HG03571 (cell line): Measurements from ENCODE around the gene THRA.
"Not testable (repeated sequence)": the region's sequence is repeated elsewhere in the genome, so short reads cannot be mapped to it uniquely, and the experiment has no call there.

Experiments
- ATAC-seq: cut with Tn5 transposase; IDR thresholded peaks from one replicate; pipeline ENCODE4 v1.9.1; 2021; ENCODE audit not compliant: unreplicated experiment

Gene THRA

DNA sequence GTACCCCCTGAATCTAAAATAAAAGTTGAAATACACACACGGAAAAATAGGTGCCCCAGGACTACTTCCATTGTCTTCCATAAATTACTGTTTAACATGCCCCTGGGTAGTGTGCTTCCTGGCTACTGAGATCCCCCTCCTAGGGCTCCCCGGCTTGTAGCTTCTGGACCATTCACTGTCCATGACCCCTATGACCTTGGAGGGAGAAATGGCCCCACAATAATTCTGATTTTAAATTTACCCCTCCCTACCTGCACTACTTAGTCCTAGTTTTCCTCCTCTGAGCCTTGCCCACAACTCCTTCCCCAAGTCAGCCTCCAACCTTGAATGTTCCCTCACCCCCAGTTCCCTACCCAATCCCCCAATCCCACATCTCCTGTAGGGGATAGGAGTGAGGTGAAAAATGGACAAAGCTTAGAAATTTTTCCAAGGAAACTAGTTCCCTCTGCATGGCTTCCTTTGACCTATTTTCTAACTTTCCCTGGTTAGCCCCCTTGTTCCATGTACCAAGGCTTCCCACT lies 49.5 kb downstream of the THRA start:
- ATAC-seq, result no peak

DNA sequence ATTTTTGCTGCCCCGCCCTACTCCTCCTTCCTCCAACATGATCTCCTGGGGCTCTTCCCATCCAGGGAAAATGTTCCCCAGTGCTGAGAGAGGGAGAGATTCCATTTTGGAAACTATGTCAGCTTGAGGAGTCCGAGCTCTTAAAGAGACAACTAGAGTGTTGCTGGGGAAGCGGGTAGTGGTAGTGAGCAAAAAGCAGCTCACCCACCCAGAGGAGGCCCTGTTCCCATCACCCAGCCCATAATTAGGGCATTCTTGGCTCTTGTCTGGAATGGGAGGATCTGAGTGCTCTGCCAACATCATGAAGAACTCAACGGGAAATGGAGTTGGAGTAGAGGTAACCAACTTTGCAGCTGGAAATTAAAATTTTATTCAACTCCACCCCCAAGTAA lies 49.9 kb downstream of the THRA start:
- no peak for ATAC-seq

DNA sequence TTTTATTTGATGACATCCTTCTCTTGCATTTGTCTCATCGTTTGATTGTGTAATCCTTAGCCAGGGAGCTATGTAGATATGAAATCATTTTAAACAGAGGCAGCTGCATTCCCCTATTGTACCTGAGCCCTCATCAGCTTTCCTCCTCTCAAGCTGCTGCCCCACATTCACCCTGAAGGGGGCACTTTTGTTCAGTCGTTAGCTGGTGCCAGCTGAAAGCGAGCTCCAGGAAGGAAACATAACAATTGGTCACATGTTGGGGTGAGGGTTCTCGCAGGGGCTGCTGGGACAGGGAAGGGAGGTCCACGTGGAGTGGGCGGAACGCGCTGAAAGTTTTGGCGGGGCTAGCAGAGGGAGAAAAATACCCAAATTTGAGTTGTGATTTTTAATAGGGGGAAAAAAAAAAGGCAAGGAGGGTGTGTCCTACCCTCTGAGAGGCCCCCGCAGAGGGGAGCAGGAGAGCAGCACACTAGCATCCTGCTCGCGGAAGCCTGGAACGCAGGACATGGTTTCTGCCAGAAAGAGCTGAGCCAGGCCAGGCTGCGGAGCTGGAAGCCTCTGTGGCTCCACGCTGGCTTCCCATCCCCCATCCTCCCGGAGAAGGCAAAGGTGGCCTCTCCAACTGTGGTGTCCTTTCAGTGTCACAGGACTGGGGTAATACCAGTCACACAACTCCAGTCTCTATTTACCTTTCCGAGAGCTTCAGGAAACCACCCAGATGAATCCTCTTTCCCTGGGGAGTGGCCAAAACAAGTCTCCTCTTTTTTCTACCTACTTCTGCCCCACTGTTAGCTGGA lies 50.5 kb downstream of the THRA start:
- ATAC-seq, result peak; percentile 77

DNA sequence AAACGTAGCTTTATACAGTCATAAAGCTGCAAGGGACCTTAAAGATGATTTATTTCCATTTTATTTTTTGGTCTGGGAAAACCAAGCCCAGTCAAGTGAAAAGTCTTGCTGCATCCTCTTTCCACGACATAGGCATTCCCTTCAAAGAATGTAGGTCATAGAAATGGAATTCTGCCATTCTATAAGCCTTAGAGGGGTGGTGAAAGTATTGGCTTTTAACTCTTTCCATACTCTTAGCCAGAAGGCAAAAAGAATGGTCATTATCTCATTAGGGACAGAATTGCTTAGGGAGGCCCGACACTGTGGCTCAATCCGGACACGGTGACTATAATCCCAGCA lies 51.1 kb downstream of the THRA start:
- ATAC-seq, result no peak

DNA sequence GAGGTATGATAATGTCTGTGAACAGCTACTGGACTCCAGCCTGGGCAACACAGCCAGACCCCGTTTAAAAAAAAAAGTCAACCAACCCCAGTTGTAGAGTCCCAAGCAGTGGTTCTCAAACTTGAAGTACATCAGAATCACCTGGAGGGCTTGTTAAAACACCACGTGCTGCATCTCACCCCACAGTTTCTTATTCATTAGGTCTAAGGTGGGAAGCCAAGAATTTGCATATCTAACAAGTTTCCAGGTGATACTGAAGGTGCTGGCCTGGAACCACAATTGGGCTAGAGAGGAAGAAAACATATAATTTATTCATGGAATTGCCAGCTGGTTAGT lies 52.3 kb downstream of the THRA start:
- ATAC-seq, result no peak

DNA sequence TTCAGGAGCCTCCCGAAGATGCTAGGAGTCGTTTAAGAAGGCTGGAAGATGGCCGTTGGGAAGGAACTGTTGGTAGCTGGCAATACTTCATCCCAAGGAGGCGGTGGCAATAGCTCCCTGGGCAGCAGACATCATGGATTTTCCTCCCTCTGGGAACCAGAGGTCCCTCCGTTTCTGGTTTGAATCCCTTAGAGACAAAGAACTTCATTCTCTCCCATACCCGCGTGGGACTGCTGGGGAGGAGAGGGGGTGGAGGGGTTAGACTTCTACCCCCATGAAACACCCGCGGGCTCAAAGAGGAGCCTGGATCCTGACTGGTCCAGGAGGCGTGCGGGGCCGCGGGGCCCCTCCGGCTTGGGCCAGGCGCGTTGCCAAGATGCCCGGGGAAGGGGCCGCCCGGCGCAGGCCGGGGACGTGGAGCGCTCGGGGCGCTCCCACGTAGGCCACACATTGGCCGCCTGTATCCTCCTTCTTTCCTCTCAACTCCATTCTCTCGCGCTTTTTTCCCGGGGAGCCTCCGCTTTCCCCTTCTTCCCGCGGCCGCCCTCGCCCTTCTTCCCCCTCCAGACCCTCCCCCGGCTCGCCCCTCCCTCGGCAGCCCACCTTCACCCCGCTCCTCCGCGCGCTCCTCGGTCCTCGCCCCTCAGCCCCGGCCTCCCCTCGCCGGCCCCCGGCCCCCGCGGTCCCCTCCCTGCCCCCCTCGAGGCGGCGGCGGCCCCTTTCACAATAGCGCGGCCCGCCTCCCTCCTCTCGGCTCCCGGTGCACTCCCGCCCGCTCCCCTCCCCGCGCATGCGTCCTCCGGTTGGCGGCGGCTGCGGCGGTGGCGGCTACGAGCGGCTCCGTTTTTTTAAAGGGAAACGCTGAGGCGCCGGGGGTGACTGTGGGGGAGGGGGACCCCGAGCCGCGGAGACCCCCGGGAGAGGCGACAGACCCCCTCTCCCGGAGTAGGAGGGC lies 58.7 kb downstream of the THRA start, which contains the start of gene MSL1:
TSS of gene MSL1 (plus strand) at position 791 of the 955 bp plus-strand sequence. CDS start 642 bp downstream, outside the sequence.
- ATAC-seq, result no peak

DNA sequence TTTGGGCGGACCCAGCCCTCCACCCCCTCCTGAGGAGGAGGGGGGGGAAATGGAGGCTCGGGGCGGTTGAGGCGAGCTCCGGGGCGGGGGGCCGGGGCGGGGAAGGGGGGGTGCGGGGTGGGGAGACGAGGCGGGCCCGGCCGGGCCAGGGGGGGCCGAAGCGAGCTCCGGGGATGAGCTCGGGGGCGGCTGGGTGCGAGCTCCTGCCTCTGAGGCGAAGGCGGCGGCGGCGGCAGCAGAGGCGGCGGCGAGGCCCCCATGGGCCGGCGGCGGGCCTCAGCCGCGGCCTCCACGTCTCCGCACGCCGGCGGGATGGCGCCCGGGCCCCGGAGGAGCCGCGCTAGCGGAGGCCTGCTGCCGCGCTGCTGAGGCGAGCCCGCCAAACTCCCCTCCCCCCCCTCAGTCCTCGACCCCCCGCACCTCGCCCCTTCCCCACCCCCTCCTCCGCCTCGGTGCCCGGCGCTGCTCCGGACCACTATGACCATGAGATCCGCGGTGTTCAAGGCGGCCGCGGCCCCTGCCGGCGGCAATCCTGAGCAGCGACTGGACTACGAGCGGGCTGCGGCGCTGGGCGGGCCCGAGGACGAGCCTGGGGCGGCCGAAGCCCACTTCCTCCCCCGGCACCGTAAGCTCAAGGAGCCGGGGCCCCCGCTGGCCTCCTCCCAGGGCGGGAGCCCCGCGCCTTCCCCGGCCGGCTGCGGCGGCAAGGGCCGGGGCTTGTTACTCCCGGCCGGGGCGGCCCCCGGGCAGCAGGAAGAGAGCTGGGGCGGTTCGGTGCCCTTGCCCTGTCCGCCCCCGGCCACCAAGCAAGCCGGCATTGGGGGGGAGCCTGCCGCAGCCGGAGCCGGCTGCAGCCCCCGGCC lies 59.6 kb downstream of the THRA start:
- no peak for ATAC-seq

DNA sequence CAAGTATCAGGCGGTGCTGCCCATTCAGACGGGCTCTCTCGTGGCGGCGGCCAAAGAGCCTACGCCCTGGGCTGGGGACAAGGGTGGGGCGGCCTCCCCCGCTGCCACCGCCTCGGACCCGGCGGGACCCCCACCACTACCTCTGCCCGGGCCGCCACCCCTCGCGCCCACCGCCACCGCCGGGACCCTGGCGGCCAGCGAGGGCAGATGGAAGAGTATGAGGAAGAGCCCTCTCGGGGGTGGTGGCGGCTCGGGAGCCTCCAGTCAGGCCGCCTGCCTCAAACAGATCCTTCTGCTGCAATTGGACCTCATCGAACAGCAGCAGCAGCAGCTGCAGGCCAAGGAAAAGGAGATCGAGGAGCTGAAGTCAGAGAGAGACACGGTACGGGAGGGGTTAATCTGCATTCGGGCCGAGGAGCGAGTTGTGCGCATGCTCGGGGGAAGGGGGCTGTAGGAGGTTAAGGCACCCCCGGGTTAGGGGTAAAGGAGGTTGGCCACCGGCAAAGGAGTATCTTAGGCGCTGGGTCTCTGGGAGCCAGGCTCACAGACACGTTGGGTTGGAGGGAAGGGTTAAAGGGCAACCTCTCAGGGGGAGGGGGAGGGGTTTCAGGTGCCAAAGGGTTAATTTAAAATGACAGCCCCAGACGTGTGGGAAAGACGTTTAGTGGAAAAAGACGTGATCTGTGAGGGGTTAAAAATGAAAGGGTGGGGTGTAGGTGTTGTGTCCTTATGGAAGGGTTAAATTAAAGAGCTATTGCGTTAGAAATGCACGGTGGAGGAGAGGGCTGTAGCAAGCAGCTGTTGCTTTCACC lies 60.4 kb downstream of the THRA start:
- no peak for ATAC-seq

DNA sequence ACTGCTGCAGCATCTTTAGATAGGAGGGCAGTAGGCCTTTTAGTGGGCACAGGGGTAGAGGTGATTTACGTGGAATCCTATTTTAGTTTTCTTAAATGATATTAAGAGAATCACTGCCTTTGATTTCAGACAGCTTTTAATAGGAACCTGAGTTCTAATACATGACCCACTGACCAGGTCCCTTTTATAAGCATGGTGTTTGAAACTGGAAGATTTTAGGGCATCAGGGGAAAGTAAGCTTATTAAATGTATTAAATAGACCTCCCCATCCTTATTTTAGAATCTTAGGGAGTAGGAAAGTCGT lies 61.0 kb downstream of the THRA start:
- no peak for ATAC-seq

DNA sequence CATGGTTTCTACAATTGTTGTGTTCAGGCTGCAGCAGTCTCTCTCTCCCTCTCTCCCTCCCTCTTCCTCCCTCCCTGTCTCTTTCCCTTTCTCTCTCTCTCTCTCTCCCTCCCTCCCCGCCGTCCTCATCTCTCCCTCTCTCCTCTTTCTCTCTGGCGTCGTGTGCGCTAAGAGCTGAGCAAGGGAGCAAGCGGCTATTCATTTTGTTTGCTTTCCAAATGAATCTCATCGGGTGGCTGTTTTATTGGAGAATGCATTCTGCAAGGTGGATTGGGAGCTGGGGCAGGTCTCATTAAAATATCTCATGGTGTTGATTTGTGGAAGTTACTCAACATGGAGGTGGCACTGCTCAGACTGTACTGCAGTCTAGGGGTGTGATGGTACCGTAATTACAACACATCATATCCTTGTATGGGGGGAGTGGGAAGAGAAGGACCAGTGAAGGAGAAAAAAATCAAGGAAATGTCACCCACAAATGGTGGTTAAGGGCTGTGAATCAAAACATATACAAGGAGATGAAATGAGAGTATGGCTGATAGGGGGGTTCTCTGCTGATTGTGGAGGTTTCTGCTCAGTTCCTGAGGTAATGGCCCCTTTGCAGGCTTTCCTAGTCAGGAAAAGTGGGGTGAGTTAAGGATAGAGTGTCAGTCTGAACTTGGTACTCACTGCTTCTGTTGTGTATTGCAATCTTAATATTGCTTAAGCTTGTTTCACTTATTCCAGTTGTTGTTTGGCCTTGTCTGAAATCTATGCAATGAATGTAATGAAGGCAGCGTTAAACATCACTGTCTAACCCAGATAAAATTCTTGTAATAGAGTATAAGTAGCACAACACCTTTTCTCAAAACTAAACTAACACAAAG lies 61.7 kb downstream of the THRA start:
- no peak for ATAC-seq

DNA sequence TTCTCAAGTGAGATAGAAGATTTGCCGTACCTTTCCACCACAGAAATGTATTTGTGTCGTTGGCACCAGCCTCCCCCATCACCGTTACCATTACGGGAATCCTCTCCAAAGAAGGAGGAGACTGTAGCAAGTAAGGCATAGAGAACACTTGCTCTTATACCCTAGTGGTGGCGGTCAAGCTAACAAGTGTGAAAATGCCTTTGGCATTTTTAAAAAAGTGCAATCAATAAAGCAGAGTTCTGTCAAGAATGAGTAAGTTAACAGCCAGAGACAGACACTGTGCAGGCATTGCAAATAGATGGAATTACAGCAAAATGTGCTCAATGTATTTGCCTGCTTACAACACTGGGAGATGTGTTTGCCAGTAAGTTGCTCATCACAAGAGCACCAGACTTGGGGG lies 66.7 kb downstream of the THRA start:
- no peak for ATAC-seq

DNA sequence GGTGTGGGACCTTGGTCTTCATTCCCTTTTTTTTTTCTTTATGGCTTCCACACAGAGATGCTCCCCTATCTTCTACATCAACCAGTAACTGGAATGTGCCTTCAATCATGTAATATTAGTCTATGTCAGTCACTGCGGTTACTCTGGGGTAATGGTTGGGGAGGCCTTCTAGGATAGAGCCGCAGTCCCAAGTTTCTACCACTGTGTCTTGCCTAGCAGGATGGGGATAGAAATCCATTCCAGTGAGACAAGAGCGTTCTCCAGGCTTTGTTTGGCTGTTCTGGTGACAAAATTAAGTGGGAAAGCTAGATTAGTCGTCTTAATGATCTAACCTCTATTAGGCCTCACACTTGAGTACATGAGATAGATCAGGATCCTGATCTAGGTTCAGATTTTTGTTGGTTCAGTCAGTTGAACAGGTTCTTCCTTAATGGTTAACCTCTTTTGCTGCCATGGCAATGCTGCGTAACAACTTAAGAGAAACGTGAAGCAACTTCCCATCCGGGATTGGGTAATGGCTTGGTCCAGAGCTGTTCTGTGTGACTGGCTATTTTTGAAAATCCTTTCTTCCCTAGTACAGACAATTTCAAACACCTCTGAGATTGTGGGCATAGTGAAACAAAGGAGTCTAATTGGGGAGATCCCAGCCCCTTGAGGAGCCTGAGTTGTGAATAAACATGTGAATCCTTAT lies 67.7 kb downstream of the THRA start:
- ATAC-seq, result no peak

DNA sequence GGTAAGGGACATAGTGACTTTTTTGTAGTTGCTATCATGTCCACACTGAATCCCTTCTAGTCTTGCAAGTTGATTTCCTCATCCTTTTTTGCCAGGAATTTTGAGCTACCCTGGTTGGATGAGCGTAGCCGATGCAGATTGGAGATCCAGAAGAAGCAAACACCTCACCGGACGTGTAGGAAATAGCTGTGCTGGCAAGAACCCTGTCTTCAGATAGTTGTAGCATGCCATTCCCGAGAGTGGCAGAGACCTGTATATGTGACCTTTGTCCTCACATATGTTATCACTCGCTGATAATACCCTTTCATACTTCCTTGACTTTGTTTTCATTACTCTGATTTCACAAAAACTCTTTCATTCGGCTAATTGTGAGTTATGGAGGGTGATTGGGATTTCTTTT lies 71.4 kb downstream of the THRA start:
- no peak for ATAC-seq

DNA sequence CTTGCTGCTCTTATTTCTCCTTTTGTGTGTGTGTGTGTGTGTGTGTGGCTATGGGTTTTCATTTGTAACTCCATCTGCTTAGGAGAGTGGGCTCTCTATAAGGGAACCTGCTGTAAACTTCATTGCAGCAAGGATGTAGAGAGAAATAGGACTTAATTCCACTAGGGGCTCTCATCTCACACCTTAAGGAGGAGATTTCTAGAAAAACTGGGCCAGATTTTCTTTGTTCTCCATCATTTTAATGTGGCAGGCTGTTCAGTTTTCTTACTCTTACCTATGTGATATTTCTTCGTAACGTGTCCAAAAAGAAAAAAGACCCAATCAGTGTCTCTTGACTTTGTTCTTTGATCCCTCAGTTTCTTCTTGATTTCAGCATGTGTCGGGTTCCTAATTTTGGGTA lies 73.1 kb downstream of the THRA start:
- no peak for ATAC-seq

DNA sequence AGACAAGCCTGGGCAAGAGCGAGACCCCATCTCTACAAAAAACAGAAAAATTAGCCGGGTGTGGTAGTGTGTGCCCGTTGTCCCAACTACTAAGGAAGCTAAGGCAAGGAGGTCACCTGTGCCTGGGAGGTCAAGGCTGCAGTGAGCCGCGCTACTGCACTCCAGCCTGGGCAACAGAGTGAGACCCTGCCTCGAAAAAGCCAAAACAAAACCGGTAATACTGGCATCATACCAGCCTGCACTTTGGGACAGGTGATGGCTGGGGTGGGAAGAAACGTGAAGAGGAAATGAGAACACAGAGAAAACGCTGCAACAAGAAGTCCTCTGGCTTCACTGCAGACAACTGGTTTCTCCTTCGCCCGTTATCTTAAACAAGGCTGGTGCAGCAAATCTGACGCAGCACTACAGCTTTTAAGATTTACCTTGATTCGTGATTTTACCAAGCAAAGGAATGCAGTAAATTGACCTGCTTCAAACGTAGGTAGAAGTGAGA lies 76.8 kb downstream of the THRA start:
- ATAC-seq, result peak; percentile 15

DNA sequence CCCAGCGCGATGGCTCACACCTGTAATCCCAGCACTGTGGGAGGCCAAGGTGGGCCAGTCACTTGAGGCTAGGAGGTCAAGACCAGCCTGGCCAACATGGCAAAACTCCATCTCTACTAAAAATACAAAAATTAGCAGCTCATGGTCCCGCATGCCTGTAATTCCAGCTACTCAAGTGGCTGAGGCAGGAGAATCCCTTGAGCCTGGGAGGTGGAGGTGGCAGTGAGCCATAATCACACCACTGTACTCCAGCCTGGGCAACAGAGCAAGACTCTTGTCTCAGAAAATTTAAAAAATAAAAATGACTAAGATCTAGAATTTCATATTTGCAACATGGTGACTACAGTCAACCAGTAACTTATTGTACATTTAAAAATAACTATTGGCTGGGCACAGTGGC lies 80.4 kb downstream of the THRA start:
- not testable (repeated sequence) for ATAC-seq
